Caco-2 (cell line): ENCODE measurements around the gene CDC42EP3. TPM values are rescaled to one million over a fixed set of nuclear protein-coding genes. Genes with fewer than 3 reads are reported as not detected.

ENCODE experiments used
- BruUV-seq: library from RNA; stranded (reverse); fragments of 400-500 nt; replicated peaks from 2 replicates; lab custom pipeline; 2021; lab: Mats Ljungman, UMichigan
- CTCF ChIA-PET: fragments of 300-600 bp; sonication (Branson Sonifier 250); formaldehyde crosslinking; loops from one replicate; lab custom pipeline; 2022; ENCODE audit warnings: antibody characterized with exemption; lab: Charles Lee
- POLR2A ChIA-PET: fragments of 300-600 bp; sonication (Branson Sonifier 250); formaldehyde crosslinking; loops from one replicate; lab custom pipeline; 2022; ENCODE audit warnings: antibody characterized with exemption; lab: Charles Lee
- DNase-seq, 2 experiments: peaks; one replicate each; pipeline versions ENCODE4 v3.0.0 to v3.0.0-alpha.2; 2020 to 2022
- H3K27me3 ChIP-seq: replicated peaks from 2 replicates; pipeline ENCODE4 v1.6.0; 2011; ENCODE audit warnings: low read length; ENCODE audit not compliant: control insufficient read depth, insufficient read depth
- H3K36me3 ChIP-seq: 2 replicates; pipeline ENCODE4 v1.5.1; 2011; ENCODE audit warnings: low read length; ENCODE audit not compliant: control insufficient read depth, insufficient read depth
- H3K4me1 ChIP-seq: fragments of 250-450 bp; sonication (Bioruptor Pico); 2 replicates; pipeline ENCODE4 v1.5.1; 2020; ENCODE audit warnings: mild to moderate bottlenecking
- H3K4me3 ChIP-seq: 2 replicates; pipeline ENCODE4 v1.5.1; 2011; ENCODE audit warnings: low read depth, mild to moderate bottlenecking, control low read depth, low read length
- H3K9me3 ChIP-seq: fragments of 250-450 bp; sonication (Bioruptor Pico); 2 replicates; pipeline ENCODE4 v1.5.1; 2020; ENCODE audit warnings: mild to moderate bottlenecking, moderate library complexity
- H3K27ac Mint-ChIP-seq: one replicate; pipeline ENCODE4 v1.8.0; 2022; ENCODE audit warnings: mixed read lengths; ENCODE audit not compliant: unreplicated experiment
- H3K27me3 Mint-ChIP-seq: one replicate; pipeline ENCODE4 v1.8.0; 2022; ENCODE audit warnings: mixed read lengths; ENCODE audit not compliant: insufficient read depth, unreplicated experiment
- H3K36me3 Mint-ChIP-seq: one replicate; pipeline ENCODE4 v1.8.0; 2022; ENCODE audit warnings: mild to moderate bottlenecking, mixed read lengths; ENCODE audit not compliant: insufficient read depth, unreplicated experiment
- H3K4me1 Mint-ChIP-seq: one replicate; pipeline ENCODE4 v1.8.0; 2022; ENCODE audit warnings: low read depth, mixed read lengths; ENCODE audit not compliant: unreplicated experiment
- H3K4me3 Mint-ChIP-seq: one replicate; pipeline ENCODE4 v1.8.0; 2022; ENCODE audit warnings: mild to moderate bottlenecking, moderate library complexity, mixed read lengths; ENCODE audit not compliant: unreplicated experiment
- H3K9me3 Mint-ChIP-seq: one replicate; pipeline ENCODE4 v1.8.0; 2022; ENCODE audit warnings: mixed read lengths; ENCODE audit not compliant: unreplicated experiment
- CTCF ChIP-seq, 2 experiments: fragments of 200-600 bp in 1 of 2; IDR thresholded peaks; 1 replicate in 1 of 2; 2 replicates in 1 of 2; pipeline versions ENCODE4 v1.5.1 to v1.8.0; 2011 to 2022; ENCODE audit warnings: antibody characterized with exemption in 1 of 2, control low read depth in 1 of 2, inconsistent platforms in 1 of 2, low read depth in 1 of 2, low read length in 1 of 2, mild to moderate bottlenecking in 1 of 2, moderate library complexity in 1 of 2; ENCODE audit not compliant: insufficient read depth in 1 of 2, severe bottlenecking in 1 of 2, unreplicated experiment in 1 of 2
- intact Hi-C: fragments of 100-400 bp; cut with micrococcal nuclease; formaldehyde crosslinking; loops from one replicate; pipeline ENCODE4 v1.10.0; 2022; ENCODE audit not compliant: unreplicated experiment
- total RNA-seq: library from RNA; stranded (reverse); gene quantifications from 2 replicates; pipeline ENCODE4 v1.2.3, GENCODE V29; 2022

Gene CDC42EP3
- total RNA-seq, 1 experiment from 2014 or later: 95.8 TPM

- Mint-ChIP-seq H3K27me3 (no peaks in the 10 kb centered on the region), H3K9me3 (peaks cover 14% of the 10 kb centered on the region), H3K4me3 (no peak overlapping the region), H3K27ac (no peak overlapping the region), H3K36me3 (peaks cover 53% of the 10 kb centered on the region), H3K4me1 (peaks cover 6% of the 10 kb centered on the region)
- Histone ChIP-seq H3K4me1 (no peaks in the 10 kb centered on the region), H3K36me3 (no peaks in the 10 kb centered on the region; the same call in 1 of the 2 replicates), H3K27me3 (no peaks in the 10 kb centered on the region), H3K4me3 (no peak overlapping the region), H3K9me3 (no peaks in the 10 kb centered on the region)
- ChIA-PET CTCF (interaction anchor here (1.0 kb wide), 1 partner anchor 194 kb away, joined by 3 read pairs; no protein-coding TSS in a partner anchor), POLR2A (no interaction called here)
- peak in 1 of 2 experiments; percentile 39 for DNase-seq
- BruUV-seq: no TSS peak
- intact Hi-C loops: loop anchor here (1.0 to 5.0 kb wide), 3 partner anchors 67 to 224 kb away; no protein-coding TSS in a partner anchor
- TF ChIP-seq CTCF (IDR thresholded peaks at IDR 0.05; ENCODE audit: insufficient read depth in 1 of 2, low read depth in 1 of 2, low read length in 1 of 2, severe bottlenecking in 1 of 2, unreplicated experiment in 1 of 2): no peak
These were observed 33.5 kb downstream of the CDC42EP3 start for GRCh38 chr2:37637985-37638384.

DNA sequence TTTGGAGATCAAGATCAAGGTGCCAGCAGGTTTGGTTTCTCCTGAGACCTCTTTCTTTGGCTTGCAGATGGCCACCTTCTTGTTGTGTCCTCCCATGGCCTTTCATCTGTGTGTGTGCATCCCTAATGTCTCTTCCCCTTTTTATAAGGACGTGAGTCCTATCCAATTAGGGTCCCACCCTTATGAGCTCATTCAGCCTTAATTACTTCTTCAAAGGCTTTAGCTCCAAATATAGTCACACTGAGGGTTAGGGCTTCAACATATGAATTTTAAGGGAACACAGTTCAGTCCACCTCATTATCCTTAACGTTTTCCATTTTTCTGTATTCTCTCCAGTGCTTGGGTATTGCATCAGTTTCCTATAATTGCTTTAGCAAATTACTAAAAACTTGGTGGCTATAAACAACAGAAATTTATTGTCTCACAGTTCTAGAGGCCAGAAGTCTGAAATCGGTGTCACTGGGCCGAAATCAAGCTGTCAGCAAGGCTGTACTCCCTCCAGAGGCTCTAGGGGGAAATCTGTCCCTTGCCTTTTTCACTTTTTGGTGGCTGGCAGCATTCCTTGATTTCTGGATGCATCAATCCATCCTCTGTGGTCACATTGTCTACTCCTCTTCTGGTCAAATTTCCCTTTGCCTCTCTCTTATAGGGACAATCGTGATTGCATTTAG, 34.1 kb downstream of the CDC42EP3 start:
- POLR2A ChIA-PET: no interaction called here
- Histone ChIP-seq H3K27me3 (no peaks in the 10 kb centered on the region), H3K4me1 (no peaks in the 10 kb centered on the region), H3K36me3 (no peaks in the 10 kb centered on the region; the same call in 1 of the 2 replicates), H3K4me3 (no peak overlapping the region), H3K9me3 (no peaks in the 10 kb centered on the region)
- no peak overlapping the region for H3K27ac Mint-ChIP-seq
- no peak overlapping the region for H3K4me3 Mint-ChIP-seq
- peaks cover 46% of the 10 kb centered on the region for H3K36me3 Mint-ChIP-seq
- H3K27me3 Mint-ChIP-seq: no peaks in the 10 kb centered on the region
- no TSS peak for BruUV-seq
- H3K9me3 Mint-ChIP-seq: peaks cover 14% of the 10 kb centered on the region
- TF ChIP-seq CTCF (IDR thresholded peaks at IDR 0.05; ENCODE audit: insufficient read depth in 1 of 2, low read depth in 1 of 2, low read length in 1 of 2, severe bottlenecking in 1 of 2, unreplicated experiment in 1 of 2): no peak
- H3K4me1 Mint-ChIP-seq: peaks cover 11% of the 10 kb centered on the region
- intact Hi-C loops: loop anchor here (1.0 to 5.0 kb wide), 3 partner anchors 67 to 223 kb away; no protein-coding TSS in a partner anchor
- CTCF ChIA-PET: interaction anchor here (1.0 to 2.1 kb wide), 3 partner anchors 195 to 240 kb away, joined by 3 to 5 read pairs (median 3); no protein-coding TSS in a partner anchor
- peak in 1 of 2 experiments; percentile 30 for DNase-seq

DNA sequence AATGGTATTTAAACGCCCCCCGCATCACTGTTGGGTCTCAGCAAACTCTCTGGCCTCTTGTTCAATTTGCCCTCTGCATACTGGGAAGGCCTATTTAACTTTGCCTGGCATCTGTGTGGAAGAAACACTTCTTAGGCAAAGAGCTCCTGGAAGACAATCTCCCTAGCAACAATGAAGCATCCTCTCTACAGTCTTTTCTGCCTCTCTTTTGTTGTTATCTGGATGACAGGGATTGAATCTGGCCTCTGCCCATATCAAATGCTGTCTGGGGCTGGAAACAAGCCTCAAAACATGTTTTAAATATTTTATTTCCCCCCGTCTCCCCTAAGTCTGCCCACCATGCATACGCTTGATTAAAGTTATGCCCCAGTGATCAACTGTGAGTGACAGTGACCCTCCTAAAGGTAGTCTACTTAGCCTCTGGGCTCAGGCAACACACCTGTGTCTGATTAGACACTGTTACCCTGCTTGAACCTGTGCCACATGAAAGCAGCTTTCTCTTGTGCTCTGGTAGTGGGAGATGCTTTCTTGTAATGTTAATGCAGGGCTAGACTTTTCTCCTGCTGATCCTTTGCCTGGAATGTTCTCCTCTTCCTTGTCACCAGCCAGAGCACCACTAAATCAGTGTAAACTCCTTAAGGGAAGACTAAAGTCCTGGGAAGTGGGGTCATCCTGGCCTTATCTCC, 34.9 kb downstream of the CDC42EP3 start:
- Histone ChIP-seq H3K4me1 (no peaks in the 10 kb centered on the region), H3K36me3 (no peaks in the 10 kb centered on the region; the same call in 1 of the 2 replicates), H3K4me3 (no peak overlapping the region), H3K27me3 (no peaks in the 10 kb centered on the region), H3K9me3 (no peaks in the 10 kb centered on the region)
- H3K9me3 Mint-ChIP-seq: peaks cover 14% of the 10 kb centered on the region
- POLR2A ChIA-PET: no interaction called here
- no peaks in the 10 kb centered on the region for H3K27me3 Mint-ChIP-seq
- peaks cover 38% of the 10 kb centered on the region for H3K36me3 Mint-ChIP-seq
- no TSS peak for BruUV-seq
- H3K4me3 Mint-ChIP-seq: no peak overlapping the region
- CTCF ChIA-PET: interaction anchor here (1.5 to 2.1 kb wide), 2 partner anchors 221 to 241 kb away, joined by 3 to 5 read pairs; no protein-coding TSS in a partner anchor
- intact Hi-C loops: loop anchor here (1.0 to 5.0 kb wide), 3 partner anchors 66 to 222 kb away; no protein-coding TSS in a partner anchor
- peak overlapping the region; percentile 5 for H3K27ac Mint-ChIP-seq
- peaks cover 12% of the 10 kb centered on the region for H3K4me1 Mint-ChIP-seq
- no peak for TF ChIP-seq CTCF (IDR thresholded peaks at IDR 0.05; ENCODE audit: insufficient read depth in 1 of 2, low read depth in 1 of 2, low read length in 1 of 2, severe bottlenecking in 1 of 2, unreplicated experiment in 1 of 2)
- no peak for DNase-seq
